Endothelial cell (in vitro differentiated cells): Measurements from ENCODE around the gene ACOD1. TPM values are rescaled to one million over a fixed set of nuclear protein-coding genes. Genes with fewer than 3 reads are reported as not detected.

Experiments
- DNase-seq: peaks from one replicate; pipeline ENCODE4 v3.0.0; 2021; ENCODE audit warnings: low spot score
- H3K27ac Mint-ChIP-seq: one replicate; pipeline ENCODE4 v1.8.0; 2021; ENCODE audit warnings: mixed read lengths, inconsistent platforms; ENCODE audit not compliant: unreplicated experiment
- H3K27me3 Mint-ChIP-seq: one replicate; pipeline ENCODE4 v1.8.0; 2021; ENCODE audit warnings: mild to moderate bottlenecking, moderate library complexity, mixed read lengths, inconsistent platforms; ENCODE audit not compliant: unreplicated experiment
- H3K36me3 Mint-ChIP-seq: one replicate; pipeline ENCODE4 v1.8.0; 2021; ENCODE audit warnings: mild to moderate bottlenecking, low read depth, mixed read lengths, inconsistent platforms; ENCODE audit not compliant: unreplicated experiment
- H3K4me1 Mint-ChIP-seq: one replicate; pipeline ENCODE4 v1.8.0; 2021; ENCODE audit warnings: mild to moderate bottlenecking, mixed read lengths, inconsistent platforms; ENCODE audit not compliant: unreplicated experiment
- H3K4me3 Mint-ChIP-seq: one replicate; pipeline ENCODE4 v1.8.0; 2021; ENCODE audit warnings: mild to moderate bottlenecking, mixed read lengths, inconsistent platforms; ENCODE audit not compliant: unreplicated experiment
- H3K9me3 Mint-ChIP-seq: one replicate; pipeline ENCODE4 v1.8.0; 2021; ENCODE audit warnings: mixed read lengths, inconsistent platforms; ENCODE audit not compliant: unreplicated experiment
- total RNA-seq: library from RNA; stranded (reverse); fragmentation: NEBNext Ultra II Directional; extraction: Animal tissue kit (Norgen Biotek cat#: 25700); gene quantifications from one replicate; pipeline ENCODE4 v1.2.1, GENCODE V29; 2021; ENCODE audit not compliant: unreplicated experiment
- TF ChIP-seq, protein P1 (sequence below): fragments of 200-600 bp; sonication (generic); IDR thresholded peaks from one replicate; pipeline ENCODE4 v1.5.0; 2021; ENCODE audit warnings: antibody characterized with exemption; ENCODE audit not compliant: unreplicated experiment

Gene ACOD1
- total RNA-seq, 1 donor from 2014 or later: not detected

GRCh38 chr13:76971851-76972829, 23.8 kb downstream of the ACOD1 start:
- no peaks in the 10 kb centered on the region for H3K9me3 Mint-ChIP-seq
- H3K27me3 Mint-ChIP-seq: peaks cover 9% of the 10 kb centered on the region
- no peak for DNase-seq
- no peaks in the 10 kb centered on the region for H3K4me1 Mint-ChIP-seq
- no peaks in the 10 kb centered on the region for H3K36me3 Mint-ChIP-seq
- no peak overlapping the region for H3K27ac Mint-ChIP-seq
- TF ChIP-seq, protein P1, sequence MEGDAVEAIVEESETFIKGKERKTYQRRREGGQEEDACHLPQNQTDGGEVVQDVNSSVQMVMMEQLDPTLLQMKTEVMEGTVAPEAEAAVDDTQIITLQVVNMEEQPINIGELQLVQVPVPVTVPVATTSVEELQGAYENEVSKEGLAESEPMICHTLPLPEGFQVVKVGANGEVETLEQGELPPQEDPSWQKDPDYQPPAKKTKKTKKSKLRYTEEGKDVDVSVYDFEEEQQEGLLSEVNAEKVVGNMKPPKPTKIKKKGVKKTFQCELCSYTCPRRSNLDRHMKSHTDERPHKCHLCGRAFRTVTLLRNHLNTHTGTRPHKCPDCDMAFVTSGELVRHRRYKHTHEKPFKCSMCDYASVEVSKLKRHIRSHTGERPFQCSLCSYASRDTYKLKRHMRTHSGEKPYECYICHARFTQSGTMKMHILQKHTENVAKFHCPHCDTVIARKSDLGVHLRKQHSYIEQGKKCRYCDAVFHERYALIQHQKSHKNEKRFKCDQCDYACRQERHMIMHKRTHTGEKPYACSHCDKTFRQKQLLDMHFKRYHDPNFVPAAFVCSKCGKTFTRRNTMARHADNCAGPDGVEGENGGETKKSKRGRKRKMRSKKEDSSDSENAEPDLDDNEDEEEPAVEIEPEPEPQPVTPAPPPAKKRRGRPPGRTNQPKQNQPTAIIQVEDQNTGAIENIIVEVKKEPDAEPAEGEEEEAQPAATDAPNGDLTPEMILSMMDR: no peak
- no peak overlapping the region for H3K4me3 Mint-ChIP-seq

- peaks cover 8% of the 10 kb centered on the region for H3K27me3 Mint-ChIP-seq
- DNase-seq: no peak
- TF ChIP-seq, protein P1: no peak
- no peaks in the 10 kb centered on the region for H3K36me3 Mint-ChIP-seq
- no peaks in the 10 kb centered on the region for H3K4me1 Mint-ChIP-seq
- H3K4me3 Mint-ChIP-seq: no peak overlapping the region
- no peak overlapping the region for H3K27ac Mint-ChIP-seq
- no peaks in the 10 kb centered on the region for H3K9me3 Mint-ChIP-seq
These were observed 25.8 kb downstream of the ACOD1 start for GRCh38 chr13:76973920-76974617.

GRCh38 chr13:76974618-76974975, 26.3 kb downstream of the ACOD1 start:
- H3K27ac Mint-ChIP-seq: no peak overlapping the region
- H3K9me3 Mint-ChIP-seq: no peaks in the 10 kb centered on the region
- no peak for DNase-seq
- H3K4me1 Mint-ChIP-seq: no peaks in the 10 kb centered on the region
- peaks cover 7% of the 10 kb centered on the region for H3K27me3 Mint-ChIP-seq
- H3K36me3 Mint-ChIP-seq: no peaks in the 10 kb centered on the region
- TF ChIP-seq, protein P1: no peak
- H3K4me3 Mint-ChIP-seq: no peak overlapping the region

DNA sequence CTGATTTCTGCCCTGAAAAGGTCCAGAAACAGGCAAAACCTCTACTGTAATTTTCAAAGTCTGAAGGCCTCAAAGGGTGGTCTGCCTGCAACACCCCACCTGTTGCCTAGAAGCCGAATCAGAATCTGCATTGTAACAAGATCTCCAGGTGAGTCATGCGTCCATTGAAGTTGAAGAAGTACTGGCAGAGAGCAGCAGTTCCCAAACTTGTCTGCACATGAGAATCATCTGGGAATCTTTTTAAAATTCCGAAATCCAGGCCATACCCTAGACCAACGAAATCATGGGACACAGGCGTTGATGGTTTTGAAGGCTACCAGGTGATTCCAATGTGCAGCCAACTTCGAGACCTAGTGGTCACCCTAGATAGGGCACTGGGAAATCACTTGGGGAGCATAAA, 27.6 kb downstream of the ACOD1 start:
- H3K4me1 Mint-ChIP-seq: no peaks in the 10 kb centered on the region
- no peaks in the 10 kb centered on the region for H3K9me3 Mint-ChIP-seq
- H3K27me3 Mint-ChIP-seq: peaks cover 7% of the 10 kb centered on the region
- no peak overlapping the region for H3K4me3 Mint-ChIP-seq
- TF ChIP-seq, protein P1: no peak
- no peaks in the 10 kb centered on the region for H3K36me3 Mint-ChIP-seq
- DNase-seq: no peak
- H3K27ac Mint-ChIP-seq: no peak overlapping the region

GRCh38 chr13:76976490-76976889, 28.2 kb downstream of the ACOD1 start:
- no peaks in the 10 kb centered on the region for H3K4me1 Mint-ChIP-seq
- no peak overlapping the region for H3K27ac Mint-ChIP-seq
- H3K9me3 Mint-ChIP-seq: no peaks in the 10 kb centered on the region
- TF ChIP-seq, protein P1: no peak
- peaks cover 5% of the 10 kb centered on the region for H3K27me3 Mint-ChIP-seq
- H3K36me3 Mint-ChIP-seq: no peaks in the 10 kb centered on the region
- no peak for DNase-seq
- H3K4me3 Mint-ChIP-seq: no peak overlapping the region
